ENCODE measurements around the gene NPFFR2.

Gene NPFFR2

GRCh38 chr4:72171761-72172160 lies 140.0 kb downstream of the NPFFR2 start:
- TF ChIP-seq CTCF (IDR thresholded peaks at IDR 0.05; ENCODE audit: control extremely low read depth, extremely low read depth, low read depth, missing control alignments), result no peak
- POLR2A ChIA-PET, result no interaction called here
- CTCF ChIA-PET, result no interaction called here
- DNase-seq (ENCODE audit: extremely low spot score), result no peak

GRCh38 chr4:72179342-72179741 lies 147.5 kb downstream of the NPFFR2 start:
- POLR2A ChIA-PET, result no interaction called here
- no peak for TF ChIP-seq CTCF (IDR thresholded peaks at IDR 0.05; ENCODE audit: control extremely low read depth, extremely low read depth, low read depth, missing control alignments)

GRCh38 chr4:72186714-72187113 lies 154.9 kb downstream of the NPFFR2 start:
- ChIA-PET POLR2A (no interaction called here), CTCF (interaction anchor here (1.5 kb wide), 1 partner anchor 12 kb away, joined by 4 read pairs; no protein-coding TSS in a partner anchor)
- peak; percentile 6 for DNase-seq (ENCODE audit: extremely low spot score)
- TF ChIP-seq CTCF (IDR thresholded peaks at IDR 0.05; ENCODE audit: control extremely low read depth, extremely low read depth, low read depth, missing control alignments), result no peak

More at GRCh38 chr4:72179342-72179741, 147.5 kb downstream of the NPFFR2 start:
- CTCF ChIA-PET, result no interaction called here
- no peak for DNase-seq (ENCODE audit: extremely low spot score)

GRCh38 chr4:72194046-72194445 lies 162.2 kb downstream of the NPFFR2 start:
- DNase-seq (ENCODE audit: extremely low spot score), result no peak
- TF ChIP-seq CTCF (IDR thresholded peaks at IDR 0.05; ENCODE audit: control extremely low read depth, extremely low read depth, low read depth, missing control alignments), result no peak
- ChIA-PET CTCF (no interaction called here), POLR2A (no interaction called here)

GRCh38 chr4:72194453-72194852 lies 162.7 kb downstream of the NPFFR2 start:
- POLR2A ChIA-PET, result no interaction called here
- TF ChIP-seq CTCF (IDR thresholded peaks at IDR 0.05; ENCODE audit: control extremely low read depth, extremely low read depth, low read depth, missing control alignments), result no peak
- CTCF ChIA-PET, result no interaction called here
- DNase-seq (ENCODE audit: extremely low spot score), result no peak
